Uterus (tissue), 2 donors: Measurements from ENCODE around the gene EPB41L1.

Source experiments
- CTCF ChIP-seq, 4 experiments: fragments of 200-600 bp in 2 of 4; fragments of 450-650 bp in 2 of 4; sonication (generic) in 2 of 4; IDR thresholded peaks; one replicate each; pipeline ENCODE4 v1.5.1; 2016 to 2019; ENCODE audit warnings: antibody characterized with exemption in 4 of 4, mild to moderate bottlenecking in 2 of 4, moderate library complexity in 1 of 4
- POLR2A ChIP-seq, 2 donors: fragments of 450-650 bp; IDR thresholded peaks; one replicate each; pipeline ENCODE4 v1.6.1; 2016; ENCODE audit warnings: antibody characterized with exemption in 2 of 2, mild to moderate bottlenecking in 1 of 2, moderate library complexity in 1 of 2

GRCh38 chr20:36225666-36226065 lies 71.1 kb downstream of the EPB41L1 start:
- no peak for TF ChIP-seq CTCF (IDR thresholded peaks at IDR 0.05)
- no peak for TF ChIP-seq POLR2A (IDR thresholded peaks at IDR 0.05)
